CD14-positive monocyte (primary cell): ENCODE results near the gene ATF6B. TPM values are rescaled to one million over a fixed set of nuclear protein-coding genes. Genes with fewer than 3 reads are reported as not detected.

Experiments
- DNase-seq, 3 donors: peaks; one replicate each; pipeline ENCODE4 v3.0.0-alpha.2; 2011 to 2022
- H2AFZ ChIP-seq: 2 replicates; pipeline ENCODE4 v1.6.0; 2012; ENCODE audit warnings: mild to moderate bottlenecking, low read depth, low read length, inconsistent platforms; ENCODE audit not compliant: insufficient read depth, poor library complexity, severe bottlenecking
- H3K27ac ChIP-seq, 2 donors: 1 replicate in 1 of 2; 2 replicates in 1 of 2; pipeline ENCODE4 v1.5.1; 2012 to 2013; ENCODE audit warnings: low read length in 2 of 2, control low read depth in 1 of 2, inconsistent platforms in 1 of 2, low read depth in 1 of 2, mild to moderate bottlenecking in 1 of 2
- H3K27me3 ChIP-seq, 2 donors: one replicate each; pipeline versions ENCODE4 v1.6.0 to v1.6.1; 2011 to 2013; ENCODE audit warnings: low read length in 2 of 2; ENCODE audit not compliant: control insufficient read depth in 2 of 2, insufficient read depth in 2 of 2
- H3K36me3 ChIP-seq, 2 donors: replicated peaks in 1 of 2; 1 replicate in 1 of 2; 2 replicates in 1 of 2; pipeline versions ENCODE4 v1.5.1 to v1.6.1; 2012 to 2013; ENCODE audit warnings: low read length in 2 of 2, control low read depth in 1 of 2, inconsistent platforms in 1 of 2, mild to moderate bottlenecking in 1 of 2; ENCODE audit not compliant: insufficient read depth in 2 of 2, control insufficient read depth in 1 of 2
- H3K4me1 ChIP-seq, 2 donors: 1 replicate in 1 of 2; 2 replicates in 1 of 2; pipeline versions ENCODE4 v1.5.1 to v1.6.1; 2012 to 2013; ENCODE audit warnings: low read length in 2 of 2, control low read depth in 1 of 2, inconsistent platforms in 1 of 2, mild to moderate bottlenecking in 1 of 2, moderate library complexity in 1 of 2; ENCODE audit not compliant: insufficient read depth in 2 of 2, control insufficient read depth in 1 of 2
- H3K4me2 ChIP-seq: replicated peaks from 2 replicates; pipeline ENCODE3; 2012; ENCODE audit warnings: low read length, moderate library complexity, mild to moderate bottlenecking; ENCODE audit not compliant: poor library complexity, severe bottlenecking; ENCODE audit errors: extremely low read depth
- H3K4me3 ChIP-seq, 3 experiments: fragments of 200-600 bp in 1 of 3; sonication (generic) in 1 of 3; replicated peaks in 1 of 3; 1 replicate in 2 of 3; 2 replicates in 1 of 3; pipeline ENCODE4 v1.5.1; 2011 to 2013; ENCODE audit warnings: low read length in 3 of 3, mild to moderate bottlenecking in 3 of 3, control low read depth in 2 of 3, low read depth in 2 of 3, inconsistent platforms in 1 of 3, moderate library complexity in 1 of 3
- H3K79me2 ChIP-seq: 2 replicates; pipeline ENCODE4 v1.6.0; 2012; ENCODE audit warnings: mild to moderate bottlenecking, control low read depth, inconsistent platforms, low read length, moderate library complexity; ENCODE audit not compliant: insufficient read depth
- H3K9ac ChIP-seq: 2 replicates; pipeline ENCODE4 v1.6.0; 2017; ENCODE audit warnings: low read length, mild to moderate bottlenecking; ENCODE audit not compliant: insufficient read depth, poor library complexity, severe bottlenecking
- H3K9me3 ChIP-seq, 2 donors: replicated peaks in 1 of 2; 1 replicate in 1 of 2; 2 replicates in 1 of 2; pipeline versions ENCODE4 v1.5.1 to v1.6.1; 2012 to 2013; ENCODE audit warnings: low read length in 2 of 2, control low read depth in 1 of 2; ENCODE audit not compliant: control insufficient read depth in 1 of 2, insufficient read depth in 1 of 2
- H4K20me1 ChIP-seq: 2 replicates; pipeline ENCODE4 v1.6.0; 2012; ENCODE audit warnings: mild to moderate bottlenecking, low read length, control low read depth, moderate library complexity; ENCODE audit not compliant: insufficient read depth
- H3K27ac Mint-ChIP-seq, 7 donors: one replicate each; pipeline ENCODE4 v1.8.0; 2020; ENCODE audit warnings: mild to moderate bottlenecking in 7 of 7, mixed read lengths in 7 of 7, moderate library complexity in 6 of 7, inconsistent platforms in 2 of 7
- H3K27me3 Mint-ChIP-seq, 3 donors: one replicate each; pipeline ENCODE4 v1.8.0; 2021 to 2022; ENCODE audit warnings: low read depth in 3 of 3, mild to moderate bottlenecking in 3 of 3, mixed read lengths in 3 of 3, moderate library complexity in 3 of 3, inconsistent platforms in 1 of 3
- H3K36me3 Mint-ChIP-seq, 2 donors: one replicate each; pipeline ENCODE4 v1.8.0; 2020; ENCODE audit warnings: mixed read lengths in 2 of 2, inconsistent platforms in 1 of 2, mild to moderate bottlenecking in 1 of 2
- H3K4me1 Mint-ChIP-seq: one replicate; pipeline ENCODE4 v1.8.0; 2020; ENCODE audit warnings: mild to moderate bottlenecking, mixed read lengths
- H3K4me3 Mint-ChIP-seq, 2 donors: one replicate each; pipeline ENCODE4 v1.8.0; 2020; ENCODE audit warnings: mild to moderate bottlenecking in 2 of 2, mixed read lengths in 2 of 2, moderate library complexity in 1 of 2
- H3K9me3 Mint-ChIP-seq, 7 donors: one replicate each; pipeline ENCODE4 v1.8.0; 2020 to 2022; ENCODE audit warnings: mixed read lengths in 7 of 7, mild to moderate bottlenecking in 6 of 7, moderate library complexity in 6 of 7, inconsistent platforms in 2 of 7
- CTCF ChIP-seq: fragments of 200-600 bp; IDR thresholded peaks from one replicate; pipeline ENCODE4 v1.8.0; 2022; ENCODE audit warnings: antibody characterized with exemption, mild to moderate bottlenecking
- WGBS: methylation state at CpG from one replicate; pipeline ENCODE4 v1.1.5; 2013; ENCODE audit warnings: missing lambda C conversion rate; ENCODE audit not compliant: insufficient coverage; 5-methylcytosine and 5-hydroxymethylcytosine counted together
- intact Hi-C, 2 donors: fragments of 100-400 bp; cut with micrococcal nuclease; formaldehyde crosslinking; loops; one replicate each; pipeline versions ENCODE4 v1.15.0 to v1.15.1; 2023
- polyA plus RNA-seq, 3 donors: library from polyadenylated mRNA; depleted of rRNA in 1 of 3; unstranded in 2 of 3; stranded (reverse) in 1 of 3; fragments of 300-500 nt in 2 of 3; fragments of >200 nt in 1 of 3; fragmentation: Illumina TruSeq in 2 of 3; gene quantifications; 1 replicate in 2 of 3; 2 replicates in 1 of 3; pipeline ENCODE4 v1.2.3, GENCODE V29; 2012 to 2021

Gene ATF6B
- polyA plus RNA-seq, 3 donors = 15.7 to 147 (median 17.8) TPM

GRCh38 chr6:32116674-32117073 is 11.4 kb downstream of the ATF6B start:
- H3K4me1 Mint-ChIP-seq = peaks cover 6% of the 10 kb centered on the region
- Histone ChIP-seq H3K4me3 (no peak overlapping the region), H3K79me2 (no peaks in the 10 kb centered on the region), H3K4me1 (no peaks in the 10 kb centered on the region), H3K9ac (no peak overlapping the region), H3K27me3 (no peaks in the 10 kb centered on the region), H3K9me3 (no peaks in the 10 kb centered on the region), H3K4me2 (no peak overlapping the region), H2AFZ (no peak overlapping the region), H3K36me3 (peaks cover 63 to 76% of the 10 kb centered on the region in 2 donors), H4K20me1 (peaks cover 35% of the 10 kb centered on the region), H3K27ac (no peak overlapping the region)
- H3K27me3 Mint-ChIP-seq = peaks cover 0 to 5% (median 0%) of the 10 kb centered on the region in 3 donors
- no peak for DNase-seq
- H3K36me3 Mint-ChIP-seq = peaks cover 72 to 78% of the 10 kb centered on the region in 2 donors
- WGBS = 91% methylated on average over 6 of the region's 7 CpGs
- no peaks in the 10 kb centered on the region for H3K9me3 Mint-ChIP-seq
- H3K27ac Mint-ChIP-seq = peak overlapping the region in 4 of 7 donors; percentile 0 to 70 (median 28)
- no peak overlapping the region for H3K4me3 Mint-ChIP-seq
- intact Hi-C loops = loop anchor here in 1 of 2 donors (5.0 kb wide), 1 partner anchor 81 kb away; no protein-coding TSS in a partner anchor
- TF ChIP-seq CTCF = peak; percentile 31

- Histone ChIP-seq H3K27me3 (no peaks in the 10 kb centered on the region), H3K9me3 (no peaks in the 10 kb centered on the region), H3K4me3 (no peak overlapping the region), H3K79me2 (no peaks in the 10 kb centered on the region), H3K36me3 (peaks cover 53 to 66% of the 10 kb centered on the region in 2 donors), H3K4me1 (no peaks in the 10 kb centered on the region), H4K20me1 (peaks cover 35% of the 10 kb centered on the region), H2AFZ (no peak overlapping the region), H3K27ac (no peak overlapping the region), H3K9ac (no peak overlapping the region), H3K4me2 (no peak overlapping the region)
- TF ChIP-seq CTCF = no peak
- intact Hi-C loops = loop anchor here in 1 of 2 donors (5.0 kb wide), 1 partner anchor 82 kb away; no protein-coding TSS in a partner anchor
- H3K4me3 Mint-ChIP-seq = no peak overlapping the region
- H3K27me3 Mint-ChIP-seq = peaks cover 0 to 5% (median 0%) of the 10 kb centered on the region in 3 donors
- H3K36me3 Mint-ChIP-seq = peaks cover 74 to 76% of the 10 kb centered on the region in 2 donors
- H3K4me1 Mint-ChIP-seq = peaks cover 6% of the 10 kb centered on the region
- peak overlapping the region in 5 of 7 donors; percentile 7 to 72 (median 59) for H3K27ac Mint-ChIP-seq
- H3K9me3 Mint-ChIP-seq = no peaks in the 10 kb centered on the region
- 89% methylated on average over 1 of the region's 6 CpGs for WGBS
- DNase-seq = no peak
Observed at GRCh38 chr6:32115623-32116022, 12.4 kb downstream of the ATF6B start.
